HG03442 (cell line): Measurements from ENCODE around the gene CROCC2.

Source experiments
- ATAC-seq: cut with Tn5 transposase; IDR thresholded peaks from one replicate; pipeline ENCODE4 v1.9.1; 2021; ENCODE audit warnings: mild to moderate bottlenecking, moderate library complexity; ENCODE audit not compliant: unreplicated experiment

Gene CROCC2

DNA sequence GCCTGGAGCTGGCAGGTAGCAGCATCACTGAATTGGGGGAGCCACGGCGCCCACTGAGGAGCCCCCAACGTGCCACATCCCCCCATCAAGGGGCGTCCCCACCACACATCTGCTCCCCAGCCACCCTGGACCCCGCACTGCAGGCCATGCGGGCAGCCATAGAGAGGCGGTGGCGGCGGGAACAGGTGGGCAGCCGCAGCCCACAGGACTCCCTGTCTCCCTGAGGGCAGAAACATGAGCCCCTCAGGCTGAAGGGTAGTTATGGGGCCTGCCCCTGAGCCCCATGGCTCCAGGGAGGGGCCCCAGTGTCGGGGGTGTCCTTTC, 26.6 kb downstream of the CROCC2 start:
- no peak for ATAC-seq

DNA sequence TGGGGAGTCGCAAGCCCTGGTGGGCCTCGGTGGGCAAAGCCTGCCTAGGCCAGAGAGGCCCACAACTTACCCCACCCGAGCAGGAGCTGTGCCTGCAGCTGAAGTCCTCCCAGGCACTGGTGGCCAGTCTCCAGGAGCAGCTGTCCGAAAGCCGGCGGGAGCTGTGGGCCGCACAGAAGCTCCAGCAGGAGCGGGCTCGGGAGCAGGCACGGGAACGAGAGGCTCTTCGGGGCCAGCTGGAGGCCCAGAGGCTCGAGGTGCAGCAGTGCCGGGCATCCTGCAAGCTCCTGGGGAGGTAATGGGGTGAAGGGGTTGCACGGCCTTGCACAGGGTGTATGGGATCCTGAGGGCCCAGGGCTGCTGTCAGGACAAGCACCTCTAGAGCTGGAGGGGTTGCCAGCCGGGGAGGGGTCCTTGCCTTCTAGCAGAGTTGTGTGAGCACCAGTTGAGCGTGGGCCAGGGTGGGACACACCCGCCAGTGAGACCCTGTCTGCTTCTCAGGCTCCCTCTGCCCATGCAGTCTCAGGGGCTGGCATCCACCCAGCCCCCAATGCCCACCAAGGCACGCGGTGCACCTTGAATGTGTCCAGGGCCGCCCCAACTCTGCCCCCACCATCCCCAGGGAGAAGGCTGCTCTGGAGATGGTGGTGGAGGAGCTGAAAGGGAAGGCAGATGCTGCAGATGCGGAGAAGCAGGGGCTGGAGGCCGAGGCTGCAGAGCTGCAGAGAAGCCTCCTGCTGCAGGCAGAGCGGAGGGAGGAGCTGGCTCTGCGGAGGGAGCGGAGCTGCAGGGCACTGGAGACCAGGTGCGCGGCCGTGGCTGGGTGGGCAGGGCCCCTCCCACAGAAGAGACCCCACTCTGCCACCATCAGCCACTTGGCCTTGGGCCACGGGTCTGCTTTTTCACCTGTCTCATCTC, 27.2 kb downstream of the CROCC2 start:
- no peak for ATAC-seq

DNA sequence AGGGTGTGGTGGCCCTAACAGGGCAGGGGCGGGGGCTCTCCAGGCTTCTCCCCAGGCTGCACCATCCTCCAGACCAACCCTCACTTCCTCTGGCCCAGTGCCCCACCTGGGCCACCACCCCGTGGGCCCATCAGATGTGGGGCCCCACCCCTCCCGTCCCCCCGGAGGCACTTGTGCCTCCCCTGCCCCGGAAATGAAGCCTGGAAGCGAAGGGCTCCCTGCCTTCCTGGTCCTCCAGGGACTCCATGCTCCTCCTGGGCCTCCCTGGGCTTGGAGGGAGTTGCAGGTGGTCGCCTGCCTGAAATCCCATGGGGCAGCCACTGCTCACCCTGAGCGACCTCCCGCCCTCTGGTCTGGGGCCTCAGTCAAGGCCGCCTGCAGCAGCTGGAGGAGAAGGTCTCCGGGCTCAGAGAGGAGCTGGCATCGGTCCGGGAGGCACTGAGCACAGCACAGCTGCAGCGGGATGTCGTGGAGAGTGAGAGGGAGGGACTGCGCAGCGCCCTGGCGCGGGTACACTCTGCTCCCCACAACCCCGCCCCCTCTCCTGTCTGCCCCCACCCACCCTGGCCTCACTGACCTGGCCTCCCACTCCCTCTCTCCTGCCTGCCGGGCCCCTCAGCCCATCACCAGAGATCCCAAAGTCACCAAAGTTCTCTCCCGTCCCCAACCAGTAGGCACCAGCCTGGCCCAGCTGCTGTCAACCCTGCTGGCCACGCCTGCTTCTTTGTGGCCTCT, 28.0 kb downstream of the CROCC2 start:
- no peak for ATAC-seq

DNA sequence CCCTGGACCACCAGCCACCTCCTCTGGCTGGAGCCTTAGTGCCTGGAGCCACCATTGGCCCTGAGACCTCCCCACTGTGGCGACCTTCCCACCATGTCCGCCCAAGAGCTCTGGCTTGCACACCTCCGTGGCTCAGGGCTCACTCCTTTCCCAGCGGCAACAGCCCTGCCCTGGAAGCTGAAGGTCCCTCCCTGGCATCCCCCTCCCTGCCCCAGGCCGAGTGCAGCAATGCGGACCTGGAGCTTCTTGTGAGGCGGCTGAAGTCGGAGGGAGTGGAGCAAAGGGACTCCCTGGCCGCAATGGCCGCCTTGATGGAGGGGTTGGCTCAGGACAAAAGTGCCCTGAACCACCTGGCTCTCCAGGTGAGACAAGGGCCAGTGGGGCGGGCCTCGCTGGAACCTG, 28.6 kb downstream of the CROCC2 start:
- no peak for ATAC-seq

DNA sequence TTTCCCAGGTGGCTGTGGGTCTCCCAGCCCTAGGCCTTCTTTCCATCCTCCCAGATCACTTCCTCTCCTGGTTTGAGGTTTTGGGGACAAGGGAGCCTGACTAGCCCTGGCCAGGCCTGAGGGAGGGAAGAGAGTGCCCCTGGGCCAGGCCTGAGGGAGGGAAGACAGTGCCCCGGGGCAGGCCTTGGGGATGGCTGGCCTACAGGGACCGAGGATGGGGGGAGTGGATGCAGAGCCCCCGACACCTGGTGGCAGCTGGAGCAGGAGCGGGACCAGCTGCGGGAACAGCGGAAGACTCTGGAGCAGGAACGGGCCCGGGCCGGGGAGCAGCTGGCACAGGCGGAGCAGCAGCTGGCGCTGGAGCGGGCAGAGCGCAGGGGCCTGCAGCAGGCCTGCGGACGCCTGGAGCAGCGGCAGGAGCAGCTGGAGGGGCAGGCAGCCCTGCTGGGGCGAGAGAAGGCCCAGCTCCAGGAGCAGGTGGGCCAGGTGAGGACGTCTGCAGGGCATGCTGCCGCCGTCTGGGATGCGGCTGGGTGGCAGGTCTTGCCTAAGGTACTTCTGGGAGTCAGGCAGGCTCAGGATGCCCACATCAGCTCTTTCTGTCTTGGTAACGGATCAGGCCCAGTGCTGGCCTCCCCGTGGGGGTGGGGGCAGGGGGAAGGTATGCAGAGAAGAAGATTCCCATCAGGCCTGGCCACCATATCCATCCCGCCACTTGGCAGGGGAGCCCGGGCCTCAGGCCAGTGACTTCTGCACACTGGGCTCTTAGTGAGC, 29.2 kb downstream of the CROCC2 start:
- ATAC-seq = no peak

DNA sequence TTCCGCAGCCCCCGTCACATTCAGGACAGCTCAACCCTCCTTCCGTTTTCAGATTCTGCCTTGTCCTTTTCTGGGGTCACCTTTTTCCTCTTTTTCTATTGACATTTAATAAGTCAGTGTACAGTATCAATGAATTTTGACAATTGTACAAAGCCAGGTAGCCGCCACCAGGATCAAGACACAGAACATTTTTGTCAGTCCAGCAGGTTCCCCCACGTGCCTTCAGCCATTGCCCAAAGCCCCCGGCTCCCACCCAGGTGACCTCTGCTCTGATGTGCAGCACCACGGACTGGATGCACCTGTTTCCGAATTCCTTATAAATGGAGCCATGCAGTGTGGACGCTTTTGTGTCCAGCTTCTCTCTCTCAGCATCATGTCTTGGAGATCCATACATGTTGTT, 30.0 kb downstream of the CROCC2 start:
- ATAC-seq = no peak

DNA sequence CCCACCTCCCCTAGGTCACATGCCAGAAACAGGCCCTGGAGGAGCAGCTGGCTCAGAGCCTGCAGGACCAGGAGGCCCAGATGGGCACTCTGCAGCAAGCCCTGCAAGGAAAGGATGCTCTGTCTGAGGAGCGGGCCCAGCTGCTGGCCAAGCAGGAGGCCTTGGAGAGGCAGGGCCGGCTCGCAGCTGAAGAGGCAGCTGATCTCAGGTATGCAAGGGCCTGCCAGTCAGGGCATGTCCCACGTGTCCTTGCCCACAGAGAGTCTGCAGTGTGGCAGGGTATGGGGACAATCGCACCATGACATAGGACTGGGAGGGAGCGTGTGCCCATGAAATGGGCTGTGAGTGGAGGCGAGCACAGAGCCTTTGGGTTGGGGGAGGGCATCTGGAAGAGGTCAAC, 39.9 kb downstream of the CROCC2 start:
- ATAC-seq = no peak

DNA sequence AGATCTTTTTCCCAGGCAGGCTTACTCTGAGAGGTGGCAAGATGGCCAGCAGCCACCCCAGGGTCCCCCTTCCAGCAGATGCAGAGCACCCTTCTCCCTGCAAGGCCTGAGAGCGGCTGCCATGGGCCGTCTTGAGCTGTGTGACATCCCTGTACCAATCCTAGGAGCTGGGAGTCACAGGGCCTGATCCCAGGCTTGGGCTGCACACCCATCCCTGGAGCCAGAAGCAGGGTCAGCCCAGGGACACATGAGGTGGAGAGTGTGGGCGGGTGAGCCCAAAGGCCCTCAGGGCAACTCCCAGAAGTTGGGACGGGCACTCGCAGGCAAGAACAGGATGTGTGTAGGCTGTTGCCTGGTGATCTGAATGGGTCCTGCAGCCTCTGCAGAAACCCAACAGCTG, 40.5 kb downstream of the CROCC2 start:
- ATAC-seq = no peak

DNA sequence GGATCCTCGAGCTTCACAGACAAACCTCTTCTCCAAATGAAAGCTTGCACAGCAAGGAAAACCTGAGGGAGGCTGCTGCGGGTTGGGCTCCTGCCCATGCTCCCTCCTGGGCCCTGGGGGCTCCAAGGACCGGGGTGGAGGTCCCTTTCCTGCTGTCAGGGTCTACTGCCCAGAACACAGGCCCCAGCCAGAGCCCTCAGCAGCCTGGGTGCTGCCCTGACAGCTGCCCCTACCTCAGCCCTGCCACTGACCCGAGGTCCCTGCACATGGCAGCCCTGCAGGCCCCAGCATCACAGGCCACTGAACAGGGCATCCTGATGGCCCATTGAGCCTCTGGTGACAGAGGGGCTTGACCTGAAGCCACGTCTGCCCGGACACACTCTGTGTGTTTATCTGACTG, 41.0 kb downstream of the CROCC2 start:
- no peak for ATAC-seq

DNA sequence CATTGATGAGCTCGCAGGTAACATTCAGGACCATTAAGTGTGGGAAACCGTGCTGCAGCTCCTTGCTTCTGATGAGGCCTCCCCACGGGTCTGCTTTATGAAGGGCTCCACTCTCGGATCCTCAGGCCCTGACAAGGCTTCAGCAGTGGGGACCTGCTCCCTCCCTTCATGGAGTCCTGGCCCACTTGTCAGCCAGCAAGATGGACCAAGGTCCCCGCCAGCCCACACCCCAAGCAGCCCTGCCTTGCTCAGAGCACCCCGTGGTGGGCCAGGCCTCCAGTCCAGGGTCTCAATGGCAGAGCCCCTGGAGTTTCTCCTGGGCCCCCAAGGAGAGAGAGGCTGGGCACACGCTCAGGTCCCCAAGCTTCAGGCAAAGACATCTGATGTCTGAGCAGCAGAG, 41.5 kb downstream of the CROCC2 start:
- no peak for ATAC-seq

DNA sequence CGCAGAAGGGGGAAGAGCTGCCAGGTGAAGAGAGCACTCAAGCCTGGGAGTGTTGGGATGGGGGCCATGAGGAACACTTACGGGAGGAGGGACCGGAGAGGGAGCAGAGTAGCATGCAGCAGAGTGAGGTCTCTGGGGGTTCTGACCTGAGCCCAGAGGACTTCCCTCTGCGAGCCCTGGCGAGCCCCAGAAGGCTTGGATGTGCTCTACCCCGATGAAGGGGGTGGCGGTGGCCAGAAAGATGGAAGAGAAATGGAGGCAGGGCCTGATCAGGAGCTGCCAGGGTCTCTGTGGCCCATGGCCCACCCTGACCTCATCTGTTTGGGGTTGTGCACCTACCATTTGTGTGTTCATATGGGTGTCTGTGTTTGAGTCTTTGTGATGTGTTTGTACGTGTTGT, 42.0 kb downstream of the CROCC2 start:
- ATAC-seq = no peak

DNA sequence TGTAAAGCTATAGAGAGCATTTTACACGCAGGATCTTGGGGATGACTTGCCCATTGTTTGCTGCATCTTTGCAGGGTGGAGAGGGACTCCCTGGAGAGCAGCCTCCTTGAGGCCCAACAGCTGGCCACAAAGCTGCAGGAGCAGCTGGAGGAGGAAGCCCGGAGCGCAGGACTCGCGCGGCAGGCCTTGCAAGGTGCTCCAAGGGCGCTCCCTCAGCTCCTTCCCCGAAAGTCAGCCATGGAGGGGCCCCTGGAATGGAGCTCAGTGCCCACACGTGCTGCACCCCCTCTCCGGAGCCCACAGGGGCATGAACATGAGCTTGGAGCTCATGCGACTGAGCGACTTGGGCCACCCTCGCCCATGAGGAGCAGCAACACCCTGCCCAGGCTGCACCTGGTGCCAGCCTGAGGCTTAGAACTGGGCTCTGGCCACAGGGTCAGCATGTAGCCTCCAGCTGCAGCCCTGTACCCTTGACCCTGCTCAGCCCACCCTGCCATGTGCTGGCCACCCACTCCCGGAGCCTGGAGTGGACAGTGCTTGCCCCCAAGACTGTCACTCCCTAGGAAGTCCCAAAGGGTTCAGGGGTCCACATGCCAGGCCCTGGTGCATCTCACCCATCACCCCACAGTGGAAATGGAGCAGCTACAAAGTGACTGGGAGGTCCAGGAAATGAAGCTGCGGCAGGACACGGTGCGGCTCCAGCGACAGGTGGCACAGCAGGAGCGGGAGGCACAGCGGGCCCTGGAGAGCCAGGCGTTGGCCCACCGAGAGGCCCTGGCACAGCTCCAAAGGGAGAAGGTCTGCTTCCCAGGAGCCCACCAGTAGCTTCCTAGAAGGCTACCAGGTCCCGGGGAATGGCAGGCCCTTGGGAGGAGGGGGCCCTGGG, 43.0 kb downstream of the CROCC2 start:
- ATAC-seq = no peak

DNA sequence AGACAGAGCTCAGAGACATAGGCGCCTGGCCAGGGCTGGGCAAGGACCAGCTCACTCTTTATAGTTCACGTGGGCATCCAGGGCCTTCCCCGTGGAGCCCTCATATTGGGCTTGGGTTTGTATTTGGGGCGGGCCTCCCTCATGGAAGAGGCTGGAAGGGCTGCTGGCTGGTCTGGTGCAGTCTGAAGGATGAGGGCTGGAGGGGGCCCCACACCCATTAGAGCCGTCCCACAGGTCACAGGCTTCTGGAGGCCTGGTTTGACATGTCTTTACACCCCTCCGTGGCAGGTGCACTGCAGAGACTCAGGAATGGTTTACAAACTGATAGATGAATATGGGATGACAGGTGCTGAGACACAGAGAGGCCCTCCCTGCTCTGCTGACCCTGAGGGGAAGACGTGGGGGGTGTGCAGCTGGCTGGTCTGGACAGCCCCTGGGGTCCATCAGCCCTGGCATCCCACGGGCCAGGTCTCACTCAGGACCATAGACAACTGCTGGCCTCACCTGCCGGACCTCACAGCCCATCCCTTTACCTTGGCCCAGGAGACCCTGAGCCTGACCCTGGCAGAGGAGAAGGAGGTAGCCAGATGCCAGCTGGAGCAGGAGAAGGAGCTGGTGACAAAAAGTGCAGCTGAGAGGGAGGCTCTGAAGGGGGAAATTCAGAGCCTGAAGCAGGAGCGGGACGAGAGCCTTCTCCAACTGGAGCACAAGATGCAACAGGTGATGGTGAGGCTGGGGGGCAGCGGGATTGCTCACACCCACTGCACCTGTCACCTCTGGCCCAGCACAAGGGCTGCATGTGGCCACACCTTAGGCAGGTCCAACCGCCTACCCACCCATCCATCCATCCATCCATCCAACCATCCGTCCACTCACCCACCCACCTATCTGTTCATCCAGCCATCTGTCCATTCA, 43.9 kb downstream of the CROCC2 start:
- no peak for ATAC-seq

DNA sequence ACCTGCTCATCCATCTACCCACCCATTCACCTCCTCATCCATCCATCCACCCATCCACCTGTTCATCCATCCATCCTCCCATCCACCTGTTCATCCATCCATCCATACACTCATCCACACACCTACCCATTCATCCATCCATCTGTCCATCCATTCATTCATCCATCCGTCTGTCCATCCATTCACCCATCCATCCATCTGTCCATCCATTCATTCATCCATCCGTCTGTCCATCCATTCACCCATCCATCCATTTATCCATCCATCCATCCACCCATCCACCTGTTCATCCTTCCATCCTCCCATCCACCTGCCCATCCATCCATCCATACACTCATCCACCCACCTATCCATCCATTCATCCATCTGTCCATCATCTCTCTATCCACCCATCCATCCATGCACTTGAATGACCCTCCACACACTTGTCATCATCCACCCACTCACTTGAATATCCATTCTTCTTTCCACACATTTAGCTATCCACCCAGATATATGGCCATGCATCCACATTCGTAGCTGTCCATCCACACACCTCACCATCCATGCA, 45.0 kb downstream of the CROCC2 start:
- ATAC-seq = no peak

DNA sequence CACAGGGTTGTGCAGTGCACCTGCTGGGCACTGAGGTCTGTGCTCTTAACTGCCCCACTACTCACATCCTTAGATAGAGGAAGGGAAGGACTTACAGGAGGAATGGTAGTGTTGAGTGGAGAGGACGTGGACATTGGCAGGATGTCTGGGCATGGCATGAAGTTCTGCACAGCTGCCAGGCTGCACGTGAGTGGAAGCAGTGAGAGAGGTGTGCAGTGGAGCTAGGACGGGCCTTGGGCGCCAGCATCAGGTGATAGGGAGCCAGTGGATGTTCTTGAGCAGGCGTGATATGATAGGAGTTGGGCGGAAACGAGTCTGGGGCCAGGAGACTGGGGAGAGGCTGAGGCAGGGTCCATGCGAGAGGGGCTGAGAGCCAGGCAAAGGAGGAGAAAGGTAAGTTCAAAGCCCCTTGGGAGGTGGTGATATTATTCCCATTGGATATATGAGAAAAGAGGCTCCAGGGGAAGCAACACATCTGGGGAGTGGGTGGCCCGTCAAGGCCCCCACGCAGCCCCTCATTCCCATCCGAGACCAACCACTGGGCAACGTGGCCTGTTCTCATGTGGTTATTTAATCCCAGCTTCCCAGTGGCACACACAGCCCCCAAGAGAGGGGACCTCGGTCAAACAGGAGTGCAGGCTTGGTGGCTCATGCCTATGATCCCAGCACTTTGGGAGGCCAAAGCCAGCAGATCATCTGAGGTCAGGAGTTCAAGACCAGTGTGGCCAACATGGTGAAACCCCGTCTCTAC, 46.5 kb downstream of the CROCC2 start:
- no peak for ATAC-seq

DNA sequence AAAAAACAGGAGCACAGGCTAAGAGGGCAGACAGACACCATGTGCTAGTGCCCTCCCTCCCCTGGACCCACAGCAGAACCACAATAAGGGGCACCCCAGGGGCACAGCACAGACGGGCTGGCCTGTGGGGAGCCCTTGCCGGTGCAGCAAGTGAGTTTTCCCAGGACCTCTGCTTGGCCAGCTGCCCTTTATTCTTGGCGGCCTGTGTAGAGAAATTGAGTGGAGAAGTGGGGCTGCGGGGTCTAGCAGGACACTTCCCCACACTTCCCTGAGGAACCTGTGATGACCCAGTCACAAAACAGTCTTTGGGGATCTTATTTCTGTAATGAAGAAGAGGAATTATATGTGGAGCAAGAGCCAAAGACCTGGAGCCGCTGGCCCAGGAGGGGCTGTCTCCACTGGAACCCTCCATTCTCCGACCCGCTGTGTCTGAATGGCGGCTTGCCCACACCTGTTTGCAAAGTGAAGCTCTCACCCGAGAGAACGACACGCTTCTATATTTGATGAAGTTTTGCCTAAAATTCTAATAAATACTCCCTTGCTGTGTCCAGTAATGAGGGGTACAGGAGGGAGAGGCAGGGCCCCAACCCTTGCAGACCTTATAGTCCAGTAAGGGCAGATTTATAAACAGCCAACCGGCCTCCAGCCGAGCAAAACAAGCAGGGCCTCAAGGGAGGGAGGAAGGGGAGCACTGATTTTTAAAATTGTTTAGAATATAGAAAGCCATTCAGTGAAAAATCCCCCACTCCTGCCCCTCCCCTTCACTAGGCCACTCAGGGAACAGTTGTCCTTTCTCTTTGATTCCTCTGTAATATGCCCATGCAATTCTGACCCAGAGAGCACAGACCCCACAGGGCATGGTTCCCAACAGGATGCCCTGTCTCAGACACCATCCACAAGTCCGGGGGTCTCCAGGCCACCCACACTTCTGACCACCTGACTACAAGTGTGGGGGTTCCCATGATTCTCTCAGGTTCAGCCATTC, 47.6 kb downstream of the CROCC2 start:
- no peak for ATAC-seq
